ENCODE results near the gene ARMCX6. TPM values are rescaled to one million over a fixed set of nuclear protein-coding genes. Genes with fewer than 3 reads are reported as not detected.
"Not testable (repeated sequence)": the region's sequence is repeated elsewhere in the genome, so short reads cannot be mapped to it uniquely, and the experiment has no call there.

ARMCX6 gene
- total RNA-seq, 6 donors from 2014 or later = 7.3 to 45.7 (median 20.9) TPM

DNA sequence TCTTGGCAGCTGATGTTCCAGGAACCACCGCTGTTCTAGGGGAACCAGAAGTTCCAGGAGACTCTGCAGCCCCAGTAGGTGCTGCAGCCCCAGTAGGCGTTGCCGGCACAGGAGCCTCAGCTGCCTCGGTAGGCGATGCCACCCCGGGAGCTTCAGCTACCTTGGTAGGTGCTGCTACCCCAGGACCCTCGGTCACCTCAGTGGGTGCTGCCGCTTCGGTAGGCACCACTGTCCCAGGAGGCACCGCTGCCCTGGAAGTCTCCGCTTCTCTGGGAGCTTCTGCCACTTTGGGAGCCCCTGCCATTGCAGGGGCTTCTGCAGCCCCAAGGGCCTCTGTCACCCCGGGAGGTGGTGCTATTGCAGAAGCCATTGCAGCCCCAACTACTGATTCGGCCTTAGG lies 39.0 kb upstream of the ARMCX6 start:
- 75% methylated on average over 9 of the region's 13 CpGs; no CpG with 5 or more reads in 1 of the 2 donors for WGBS, 2 donors
- peak in 1 of 2 donors; percentile 30 for DNase-seq
- H3K4me1 ChIP-seq = peaks cover 0 to 6% (median 0%) of the 10 kb centered on the region in 4 donors
- H3K27me3 ChIP-seq = no peaks in the 10 kb centered on the region
- no peak overlapping the region for H3K4me3 ChIP-seq
- H3K9me3 ChIP-seq = no peaks in the 10 kb centered on the region
- TF ChIP-seq POLR2AphosphoS5 (IDR thresholded peaks at IDR 0.05) = no peak
- TF ChIP-seq CTCF (IDR thresholded peaks at IDR 0.05) = no peak
- TF ChIP-seq EP300 (IDR thresholded peaks at IDR 0.05) = no peak
- TF ChIP-seq POLR2A (IDR thresholded peaks at IDR 0.05) = no peak
- H3K36me3 ChIP-seq = peaks cover 0 to 3% (median 0%) of the 10 kb centered on the region in 4 donors
- ATAC-seq (ENCODE audit: low FRiP score in 2 of 2) = no peak
- no peak overlapping the region for H3K27ac ChIP-seq

GRCh38 chrX:101655534-101655933 lies 37.7 kb upstream of the ARMCX6 start:
- peaks cover 0 to 6% (median 0%) of the 10 kb centered on the region in 4 donors for H3K4me1 ChIP-seq
- no peaks in the 10 kb centered on the region for H3K27me3 ChIP-seq
- no peak overlapping the region for H3K27ac ChIP-seq
- no peak for ATAC-seq (ENCODE audit: low FRiP score in 2 of 2)
- no peaks in the 10 kb centered on the region for H3K9me3 ChIP-seq
- no peak overlapping the region for H3K4me3 ChIP-seq
- no peak for DNase-seq
- H3K36me3 ChIP-seq = peaks cover 0 to 3% (median 0%) of the 10 kb centered on the region in 4 donors
- TF ChIP-seq EP300 (IDR thresholded peaks at IDR 0.05) (no peak), POLR2AphosphoS5 (IDR thresholded peaks at IDR 0.05) (no peak), POLR2A (IDR thresholded peaks at IDR 0.05) (no peak), CTCF (IDR thresholded peaks at IDR 0.05) (no peak)
- 53 to 65% methylated on average over 3 of the region's 3 CpGs for WGBS, 2 donors

- not testable (repeated sequence) for H3K27ac ChIP-seq; H3K4me3 ChIP-seq; H3K36me3 ChIP-seq; H3K9me3 ChIP-seq; DNase-seq; H3K27me3 ChIP-seq; ATAC-seq (ENCODE audit: low FRiP score in 2 of 2); H3K4me1 ChIP-seq
These were observed 29.9 kb upstream of the ARMCX6 start for GRCh38 chrX:101647716-101648115.

GRCh38 chrX:101642093-101642492 lies 24.3 kb upstream of the ARMCX6 start:
- Histone ChIP-seq H3K27ac (no peak overlapping the region), H3K9me3 (no peaks in the 10 kb centered on the region), H3K4me3 (no peak overlapping the region), H3K27me3 (no peaks in the 10 kb centered on the region), H3K4me1 (no peaks in the 10 kb centered on the region), H3K36me3 (no peaks in the 10 kb centered on the region)
- 33 to 71% methylated on average over 1 of the region's 1 CpG for WGBS, 2 donors
- ATAC-seq (ENCODE audit: low FRiP score in 2 of 2) (no peak), DNase-seq (no peak)
- TF ChIP-seq CTCF (IDR thresholded peaks at IDR 0.05) (no peak), POLR2AphosphoS5 (IDR thresholded peaks at IDR 0.05) (no peak), POLR2A (IDR thresholded peaks at IDR 0.05) (no peak), EP300 (IDR thresholded peaks at IDR 0.05) (no peak)

DNA sequence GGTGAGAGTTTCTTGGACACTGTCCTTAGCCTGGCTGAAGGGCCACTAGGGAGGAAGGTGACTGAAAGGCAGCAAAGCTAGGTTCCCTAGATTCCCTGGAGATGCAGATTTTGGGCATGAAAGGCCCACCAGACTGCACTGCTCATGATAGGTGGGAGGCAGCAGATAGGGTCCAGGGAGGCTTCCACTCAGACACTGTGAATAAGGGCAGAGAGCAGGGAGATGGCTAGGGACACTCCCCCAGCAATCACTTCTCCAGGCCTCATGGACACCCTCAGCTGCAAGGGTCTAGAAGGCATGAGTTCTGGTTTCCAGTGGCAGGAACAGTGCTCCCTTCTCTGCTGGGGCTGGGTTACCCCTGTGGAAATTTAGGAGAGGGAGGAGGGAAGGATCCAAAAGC lies 21.8 kb upstream of the ARMCX6 start:
- Histone ChIP-seq H3K27ac (no peak overlapping the region), H3K4me3 (no peak overlapping the region), H3K36me3 (no peaks in the 10 kb centered on the region), H3K9me3 (no peaks in the 10 kb centered on the region), H3K4me1 (no peaks in the 10 kb centered on the region), H3K27me3 (no peaks in the 10 kb centered on the region)
- TF ChIP-seq EP300 (IDR thresholded peaks at IDR 0.05) (no peak), CTCF (IDR thresholded peaks at IDR 0.05) (no peak)
- DNase-seq (no peak), ATAC-seq (ENCODE audit: low FRiP score in 2 of 2) (peak in 1 of 2 donors; percentile 57)
